Glutamatergic neuron (in vitro differentiated cells): ENCODE measurements around the gene CYP4F8. TPM values are rescaled to one million over a fixed set of nuclear protein-coding genes. Genes with fewer than 3 reads are reported as not detected.

Experiments used
- DNase-seq: peaks from one replicate; pipeline ENCODE4 v3.0.0; 2022
- H3K27ac Mint-ChIP-seq: one replicate; pipeline ENCODE4 v1.8.0; 2020; ENCODE audit warnings: mild to moderate bottlenecking, mixed read lengths, inconsistent platforms; ENCODE audit not compliant: unreplicated experiment
- H3K27me3 Mint-ChIP-seq: one replicate; pipeline ENCODE4 v1.8.0; 2020; ENCODE audit warnings: mild to moderate bottlenecking, moderate library complexity, mixed read lengths, inconsistent platforms; ENCODE audit not compliant: unreplicated experiment
- H3K36me3 Mint-ChIP-seq: one replicate; pipeline ENCODE4 v1.8.0; 2020; ENCODE audit warnings: mild to moderate bottlenecking, mixed read lengths, inconsistent platforms; ENCODE audit not compliant: unreplicated experiment
- H3K4me1 Mint-ChIP-seq: one replicate; pipeline ENCODE4 v1.8.0; 2020; ENCODE audit warnings: mild to moderate bottlenecking, low read depth, mixed read lengths, inconsistent platforms; ENCODE audit not compliant: unreplicated experiment
- H3K4me3 Mint-ChIP-seq: one replicate; pipeline ENCODE4 v1.8.0; 2020; ENCODE audit warnings: mild to moderate bottlenecking, mixed read lengths, inconsistent platforms; ENCODE audit not compliant: unreplicated experiment
- H3K9me3 Mint-ChIP-seq: one replicate; pipeline ENCODE4 v1.8.0; 2020; ENCODE audit warnings: mild to moderate bottlenecking, moderate library complexity, mixed read lengths, inconsistent platforms; ENCODE audit not compliant: unreplicated experiment
- CTCF ChIP-seq: fragments of 200-600 bp; sonication (generic); IDR thresholded peaks from one replicate; pipeline ENCODE4 v1.5.0; 2021; ENCODE audit not compliant: partially characterized antibody, unreplicated experiment
- total RNA-seq: library from RNA; stranded (reverse); fragmentation: NEBNext Ultra II Directional; extraction: Animal tissue kit (Norgen Biotek cat#: 25700); gene quantifications from one replicate; pipeline ENCODE4 v1.2.1, GENCODE V29; 2021; ENCODE audit not compliant: unreplicated experiment

Gene CYP4F8
- total RNA-seq, 1 donor from 2014 or later: not detected

GRCh38 chr19:15656467-15656866 is 41.4 kb downstream of the CYP4F8 start:
- Mint-ChIP-seq H3K4me3 (no peak overlapping the region), H3K27ac (no peak overlapping the region), H3K9me3 (peaks cover 4% of the 10 kb centered on the region), H3K4me1 (no peaks in the 10 kb centered on the region), H3K27me3 (no peaks in the 10 kb centered on the region), H3K36me3 (no peaks in the 10 kb centered on the region)
- no peak for DNase-seq
- no peak for TF ChIP-seq CTCF

- peaks cover 6% of the 10 kb centered on the region for H3K9me3 Mint-ChIP-seq
- no peak for DNase-seq
- H3K27me3 Mint-ChIP-seq: peaks cover 3% of the 10 kb centered on the region
- H3K36me3 Mint-ChIP-seq: no peaks in the 10 kb centered on the region
- no peak overlapping the region for H3K4me3 Mint-ChIP-seq
- H3K27ac Mint-ChIP-seq: no peak overlapping the region
- TF ChIP-seq CTCF: no peak
- no peaks in the 10 kb centered on the region for H3K4me1 Mint-ChIP-seq
These were observed 48.2 kb downstream of the CYP4F8 start for GRCh38 chr19:15663247-15663646.

- peaks cover 8% of the 10 kb centered on the region for H3K9me3 Mint-ChIP-seq
- no peak overlapping the region for H3K4me3 Mint-ChIP-seq
- TF ChIP-seq CTCF: no peak
These were observed 51.2 kb downstream of the CYP4F8 start for GRCh38 chr19:15666186-15666585.

GRCh38 chr19:15666883-15667282 is 51.9 kb downstream of the CYP4F8 start:
- peaks cover 6% of the 10 kb centered on the region for H3K27me3 Mint-ChIP-seq
- no peak for TF ChIP-seq CTCF
- no peak overlapping the region for H3K27ac Mint-ChIP-seq
- no peak for DNase-seq
- H3K9me3 Mint-ChIP-seq: peaks cover 6% of the 10 kb centered on the region
- no peaks in the 10 kb centered on the region for H3K36me3 Mint-ChIP-seq
- no peaks in the 10 kb centered on the region for H3K4me1 Mint-ChIP-seq
- H3K4me3 Mint-ChIP-seq: no peak overlapping the region

More at GRCh38 chr19:15666186-15666585, 51.2 kb downstream of the CYP4F8 start:
- no peaks in the 10 kb centered on the region for H3K4me1 Mint-ChIP-seq
- H3K36me3 Mint-ChIP-seq: no peaks in the 10 kb centered on the region
- H3K27me3 Mint-ChIP-seq: peaks cover 6% of the 10 kb centered on the region
- H3K27ac Mint-ChIP-seq: no peak overlapping the region
- DNase-seq: no peak

GRCh38 chr19:15669440-15669839 is 54.4 kb downstream of the CYP4F8 start:
- Mint-ChIP-seq H3K9me3 (peaks cover 8% of the 10 kb centered on the region), H3K27ac (no peak overlapping the region), H3K4me3 (no peak overlapping the region), H3K4me1 (no peaks in the 10 kb centered on the region), H3K27me3 (peaks cover 8% of the 10 kb centered on the region), H3K36me3 (peaks cover 3% of the 10 kb centered on the region)
- TF ChIP-seq CTCF: no peak
- no peak for DNase-seq
